Smooth muscle cell of the coronary artery (primary cell): Measurements from ENCODE around the gene GALNS. TPM values are rescaled to one million over a fixed set of nuclear protein-coding genes. Genes with fewer than 3 reads are reported as not detected.

Experiments
- total RNA-seq: library from RNA; depleted of rRNA; stranded (reverse); fragments of >200 nt; gene quantifications from 2 replicates; pipeline ENCODE4 v1.2.3, GENCODE V29; 2014; ENCODE audit warnings: low replicate concordance

The GALNS gene, protein sequence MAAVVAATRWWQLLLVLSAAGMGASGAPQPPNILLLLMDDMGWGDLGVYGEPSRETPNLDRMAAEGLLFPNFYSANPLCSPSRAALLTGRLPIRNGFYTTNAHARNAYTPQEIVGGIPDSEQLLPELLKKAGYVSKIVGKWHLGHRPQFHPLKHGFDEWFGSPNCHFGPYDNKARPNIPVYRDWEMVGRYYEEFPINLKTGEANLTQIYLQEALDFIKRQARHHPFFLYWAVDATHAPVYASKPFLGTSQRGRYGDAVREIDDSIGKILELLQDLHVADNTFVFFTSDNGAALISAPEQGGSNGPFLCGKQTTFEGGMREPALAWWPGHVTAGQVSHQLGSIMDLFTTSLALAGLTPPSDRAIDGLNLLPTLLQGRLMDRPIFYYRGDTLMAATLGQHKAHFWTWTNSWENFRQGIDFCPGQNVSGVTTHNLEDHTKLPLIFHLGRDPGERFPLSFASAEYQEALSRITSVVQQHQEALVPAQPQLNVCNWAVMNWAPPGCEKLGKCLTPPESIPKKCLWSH
- total RNA-seq, result 15.0 and 22.3 TPM in 2 replicates

DNA sequence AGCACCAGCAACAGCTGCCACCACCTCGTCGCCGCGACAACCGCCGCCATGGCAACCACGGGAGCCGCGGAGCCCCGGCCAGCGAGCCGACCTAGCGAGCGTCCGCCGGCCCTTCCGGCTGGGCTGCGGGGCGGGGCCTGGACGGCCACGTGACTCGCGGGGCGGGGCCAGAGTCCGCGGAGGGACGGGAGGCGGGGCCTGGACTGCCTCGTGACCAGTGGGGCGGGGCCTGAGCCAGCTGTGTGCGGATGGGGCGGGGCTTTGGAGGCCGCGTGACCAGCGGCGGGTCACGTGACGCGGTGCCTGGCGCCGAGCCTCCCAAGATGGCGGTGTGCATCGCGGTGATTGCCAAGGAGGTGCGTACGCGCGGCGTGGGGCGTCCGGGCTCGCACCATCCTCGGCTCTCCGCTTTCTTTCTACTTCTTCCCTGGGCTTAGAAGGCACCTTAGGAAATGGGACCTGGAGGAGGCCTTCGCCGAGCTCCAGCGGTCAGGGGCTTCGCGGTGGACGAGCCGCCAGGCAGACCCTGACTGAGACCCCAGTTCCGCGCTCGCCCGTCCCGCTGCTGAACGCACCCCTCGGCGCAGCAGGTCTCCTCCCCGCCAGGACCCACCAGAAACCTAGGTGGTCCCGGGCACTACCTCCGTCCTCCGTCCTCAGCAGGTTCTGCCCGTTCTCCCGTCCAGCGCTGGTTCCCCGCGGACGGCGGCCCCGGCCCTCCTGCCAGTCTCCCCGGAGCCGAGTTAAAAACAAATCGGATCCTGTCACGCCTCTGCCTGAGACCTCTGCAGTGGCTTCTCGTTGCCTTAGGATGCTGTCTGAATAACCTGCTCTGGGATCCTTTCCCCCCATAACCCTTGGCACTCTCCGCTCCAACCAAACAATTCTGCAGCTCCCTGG, at the start of gene GALNS, which contains the start of gene TRAPPC2L:
Gene GALNS, minus strand, starts transcription at position 120 of the 900 bp plus-strand sequence. Its CDS starts 70 bp downstream, at position 50.
Gene TRAPPC2L, plus strand, starts transcription at position 300 of the 900 bp plus-strand sequence. Its CDS starts 24 bp downstream, at position 324.

DNA sequence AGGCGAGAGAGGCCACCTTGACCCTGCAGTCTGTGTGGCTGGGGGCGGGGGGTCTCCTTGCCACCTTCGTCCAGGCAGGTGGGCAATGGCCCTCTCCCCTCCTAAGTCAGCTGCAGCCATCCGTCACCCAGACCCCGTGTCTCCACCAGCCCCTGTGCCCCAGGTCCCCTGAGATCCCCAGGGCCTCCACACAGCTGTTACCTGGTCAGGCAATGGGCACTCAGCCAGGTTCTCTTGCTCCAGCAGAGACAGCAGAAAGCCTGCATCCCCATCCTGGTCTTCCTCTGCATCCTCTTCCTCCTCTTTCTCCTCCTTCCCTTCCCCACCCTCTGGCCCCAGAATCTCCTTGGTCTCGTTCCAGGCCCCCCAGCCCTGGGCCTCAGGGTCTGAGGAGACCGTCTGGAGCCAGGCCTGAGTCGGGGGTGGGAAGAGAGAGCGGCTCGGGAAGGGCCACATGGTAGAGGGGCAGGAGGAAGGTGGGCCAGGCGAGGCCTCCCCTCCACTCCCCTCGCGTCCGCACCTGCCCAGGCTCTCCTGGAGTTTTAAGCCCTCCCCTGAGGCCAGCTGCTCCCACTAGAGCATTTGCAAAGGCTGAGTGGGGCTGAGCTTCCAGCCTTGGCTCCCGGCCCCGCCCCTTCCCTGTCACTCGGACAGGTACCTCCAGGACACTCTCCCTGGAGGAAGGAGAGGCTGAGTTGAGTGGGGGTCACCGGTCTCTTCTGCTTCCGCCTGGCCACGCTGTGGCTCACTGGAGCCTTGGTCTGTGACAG, 9.6 kb upstream of the GALNS start, which contains the start of gene PABPN1L:
Gene PABPN1L, minus strand, starts transcription at position 510 of the 770 bp plus-strand sequence. Its CDS starts 54 bp downstream, at position 456.

DNA sequence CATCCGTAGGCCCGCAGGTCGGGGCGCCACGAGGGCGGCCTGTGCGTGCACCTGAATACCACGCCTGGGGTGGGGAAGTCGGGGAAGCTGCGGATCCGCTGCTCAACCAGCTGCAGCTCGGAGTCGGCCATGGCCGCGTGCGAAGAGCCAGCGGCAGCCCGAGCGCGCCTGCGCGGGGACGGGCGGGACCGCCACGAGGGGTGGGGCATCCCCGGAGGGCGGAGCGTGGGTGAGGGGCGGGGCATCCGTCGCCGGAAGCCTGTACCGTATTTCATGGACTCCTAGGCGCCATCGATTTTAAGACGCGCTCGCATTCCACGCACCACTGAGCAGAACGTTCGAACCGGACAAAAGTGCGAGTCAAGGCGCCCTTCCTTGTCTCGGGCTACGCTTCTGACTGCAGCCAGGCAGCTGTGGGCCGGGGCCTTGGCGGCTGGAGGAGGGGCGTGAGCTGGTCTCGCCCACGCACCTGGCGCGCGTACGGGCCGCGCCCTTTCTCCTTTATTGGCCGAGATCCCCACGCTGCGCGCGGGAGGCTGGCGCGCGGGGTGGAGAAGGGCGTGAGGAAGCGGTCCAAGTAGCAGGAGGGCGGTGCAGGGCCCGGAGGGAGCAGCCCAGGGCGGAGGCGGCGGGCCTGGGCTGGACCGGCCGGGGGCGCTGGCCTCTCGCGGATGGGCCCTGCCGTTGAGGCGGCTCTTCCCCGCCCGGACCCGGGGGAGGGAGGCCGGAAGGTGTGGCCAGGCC, 44.8 kb downstream of the GALNS start, which contains the start of gene APRT:
Gene APRT, minus strand, starts transcription at position 160 of the 744 bp plus-strand sequence. Its CDS starts 29 bp downstream, at position 131.

DNA sequence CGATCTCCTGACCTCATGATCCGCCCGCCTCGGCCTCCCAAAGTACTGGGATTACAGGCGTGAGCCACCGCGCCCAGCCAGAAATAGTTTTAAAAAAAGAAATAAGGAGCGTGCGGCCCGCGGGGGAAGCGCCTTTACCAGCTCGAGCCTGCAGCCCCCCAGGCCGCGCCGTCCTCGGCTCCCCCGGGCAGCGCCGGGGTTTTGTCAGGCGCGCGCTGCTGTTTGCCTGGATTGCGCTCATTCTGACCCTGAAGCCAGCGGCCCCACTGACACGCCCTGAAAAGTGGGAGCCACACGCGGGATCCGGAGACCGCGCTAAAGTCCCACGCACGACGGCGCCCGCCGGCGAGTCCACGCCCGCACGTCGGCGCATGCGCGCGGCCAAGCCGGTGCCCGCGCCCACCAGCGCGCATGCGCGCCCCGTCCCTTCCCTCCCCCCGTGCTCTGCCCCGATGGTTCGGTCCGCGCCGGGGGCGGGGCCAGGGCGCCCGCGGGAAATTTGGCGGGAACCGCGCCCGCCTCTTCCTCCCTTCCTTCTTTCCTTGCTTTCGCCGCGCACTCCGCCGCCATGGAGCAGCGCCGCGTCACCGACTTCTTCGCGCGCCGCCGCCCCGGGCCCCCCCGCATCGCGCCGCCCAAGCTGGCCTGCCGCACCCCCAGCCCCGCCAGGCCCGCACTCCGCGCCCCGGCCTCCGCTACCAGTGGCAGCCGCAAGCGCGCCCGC, 53.3 kb downstream of the GALNS start, which contains the start of gene CDT1:
Gene CDT1, plus strand, starts transcription at position 526 of the 724 bp plus-strand sequence. Its CDS starts 43 bp downstream, at position 569.

DNA sequence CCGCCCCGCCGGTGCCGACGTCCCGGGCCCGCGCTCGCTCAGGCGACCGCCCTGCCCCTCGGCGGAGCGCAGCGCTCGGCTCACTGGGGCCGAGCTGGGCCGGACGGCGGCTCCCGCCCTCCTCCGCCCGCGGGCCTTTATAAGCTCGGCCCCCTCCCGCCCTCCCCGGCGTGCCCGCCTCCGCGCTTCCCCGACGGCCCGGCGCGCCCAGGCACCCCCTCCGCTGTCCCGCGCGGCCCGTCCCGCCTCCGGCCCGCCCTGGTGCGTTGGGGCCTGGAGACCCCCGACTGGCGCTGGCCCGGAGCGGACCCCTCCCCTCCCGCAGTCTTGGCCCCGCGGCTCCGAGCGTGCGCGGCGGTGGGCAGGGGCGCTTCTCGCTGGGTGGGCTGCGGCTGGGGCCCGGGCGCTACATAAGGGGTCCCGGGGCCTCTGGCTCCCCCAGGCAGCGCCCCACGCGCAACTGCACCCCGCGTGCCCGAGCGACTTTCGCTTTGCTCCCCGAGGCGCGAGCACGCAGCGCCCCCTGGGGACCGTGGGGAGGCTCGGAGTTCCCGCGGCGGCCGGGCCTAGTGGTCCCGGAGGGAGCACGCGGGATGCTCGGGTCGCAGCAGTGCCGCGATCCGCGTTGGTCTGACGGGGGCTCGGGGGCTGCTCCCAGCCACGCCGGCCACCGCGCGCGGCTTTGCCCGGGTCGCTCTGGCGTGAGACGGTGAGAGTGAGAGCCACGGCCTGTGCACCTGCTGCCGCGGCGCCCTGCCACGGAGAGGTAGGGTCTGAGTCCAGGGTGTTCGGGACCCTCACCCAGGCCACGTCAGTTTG, 71.4 kb downstream of the GALNS start, which contains the start of gene PIEZO1:
Gene PIEZO1, minus strand, starts transcription at position 115 of the 819 bp plus-strand sequence. CDS start 256 bp downstream, outside the sequence.

Other genes starting within 250 kb of the GALNS start
- 0.15 TPM in 1 of 2 replicates, not detected in the other for gene IL17C, start 218.4 kb downstream of the GALNS start, total RNA-seq
- gene CYBA, start 205.9 kb downstream of the GALNS start, total RNA-seq, result 98.1 and 369 TPM in 2 replicates
- gene MVD, start 193.9 kb downstream of the GALNS start, total RNA-seq, result 41.4 and 74.9 TPM in 2 replicates
- not detected in 2 replicates for gene SNAI3, start 170.4 kb downstream of the GALNS start, total RNA-seq
- 8.9 and 10.8 TPM in 2 replicates for gene RNF166, start 150.5 kb downstream of the GALNS start, total RNA-seq
- gene CTU2, start 150.4 kb downstream of the GALNS start, total RNA-seq, result 12.4 and 23.7 TPM in 2 replicates
- gene PIEZO1, start 71.7 kb downstream of the GALNS start, total RNA-seq, result 127 and 192 TPM in 2 replicates
- 0.47 and 2.4 TPM in 2 replicates for gene CDT1, start 53.2 kb downstream of the GALNS start, total RNA-seq
- gene APRT, start 45.0 kb downstream of the GALNS start, total RNA-seq, result 45.5 and 84.2 TPM in 2 replicates
- 74.5 and 79.6 TPM in 2 replicates for gene TRAPPC2L, start 180 bp upstream of the GALNS start, total RNA-seq
- gene PABPN1L, start 9.7 kb upstream of the GALNS start, total RNA-seq, result not detected in 2 replicates
- not detected in 2 replicates for gene CBFA2T3, start 120.3 kb upstream of the GALNS start, total RNA-seq
- 11.1 and 19.2 TPM in 2 replicates for gene ACSF3, start 236.9 kb upstream of the GALNS start, total RNA-seq